ENCODE data around the gene OSBPL3.

OSBPL3 gene

DNA sequence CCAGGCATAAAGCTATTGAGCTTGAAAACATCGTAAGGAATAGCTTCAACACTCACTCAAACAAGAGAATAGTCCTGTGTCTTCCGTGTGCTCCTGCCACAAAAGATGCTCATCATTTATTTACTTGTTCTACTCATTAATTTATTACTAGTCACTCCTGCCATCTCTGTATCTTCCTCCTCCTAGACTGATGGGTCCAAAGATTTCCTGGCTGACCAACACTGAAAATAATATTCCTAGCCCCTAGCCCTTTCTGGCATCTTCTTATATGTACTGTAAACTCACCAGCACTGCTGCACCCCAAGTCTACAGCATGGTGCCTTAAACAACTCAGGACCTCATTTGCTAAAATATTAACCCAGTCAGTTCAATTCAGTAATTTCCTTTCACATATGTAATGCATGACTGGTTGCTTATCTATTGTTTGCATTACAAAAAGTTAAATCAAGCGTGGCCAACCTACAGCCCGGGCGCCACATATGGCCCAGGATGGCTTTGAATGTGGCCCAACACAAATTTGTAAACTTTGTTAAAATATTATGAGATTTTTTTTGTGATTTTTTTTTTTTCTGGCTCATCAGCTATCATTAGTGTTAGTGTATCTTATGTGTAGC is 136.1 kb downstream of the OSBPL3 start:
- H3K27ac ChIP-seq (ENCODE audit: extremely low read depth, low read depth, low read length), result no peak overlapping the region
- TF ChIP-seq SP3 (tag by site-specific recombination; IDR thresholded peaks at IDR 0.05) (no peak), ZNF830 (tag by site-specific recombination; IDR thresholded peaks at IDR 0.05; ENCODE audit: low read depth) (no peak), ZNF2 (tag by site-specific recombination; IDR thresholded peaks at IDR 0.05) (no peak), ZNF530 (tag by site-specific recombination; IDR thresholded peaks at IDR 0.05; ENCODE audit: low read depth) (no peak), ZNF473 (tag by site-specific recombination; IDR thresholded peaks at IDR 0.05) (no peak), ZNF214 (tag by site-specific recombination; IDR thresholded peaks at IDR 0.05; ENCODE audit: borderline replicate concordance) (no peak), ZNF501 (tag by site-specific recombination; IDR thresholded peaks at IDR 0.05) (no peak), ZNF529 (tag by site-specific recombination; IDR thresholded peaks at IDR 0.05; ENCODE audit: insufficient replicate concordance) (no peak), ZXDB (tag by site-specific recombination; IDR thresholded peaks at IDR 0.05) (no peak), ZFP3 (tag by site-specific recombination; IDR thresholded peaks at IDR 0.05; ENCODE audit: low read depth) (no peak), ZNF433 (tag by site-specific recombination; IDR thresholded peaks at IDR 0.05; ENCODE audit: low read depth) (no peak), ZNF155 (tag by site-specific recombination; IDR thresholded peaks at IDR 0.05) (no peak), ZNF707 (tag by site-specific recombination; IDR thresholded peaks at IDR 0.05) (no peak), ZNF548 (tag by site-specific recombination; IDR thresholded peaks at IDR 0.05) (no peak), ZNF221 (tag by site-specific recombination; IDR thresholded peaks at IDR 0.05; ENCODE audit: borderline replicate concordance) (no peak), ZNF121 (tag by site-specific recombination; IDR thresholded peaks at IDR 0.05) (no peak), ZNF112 (tag by site-specific recombination; IDR thresholded peaks at IDR 0.05) (no peak)
- TF ChIP-seq, protein P1, sequence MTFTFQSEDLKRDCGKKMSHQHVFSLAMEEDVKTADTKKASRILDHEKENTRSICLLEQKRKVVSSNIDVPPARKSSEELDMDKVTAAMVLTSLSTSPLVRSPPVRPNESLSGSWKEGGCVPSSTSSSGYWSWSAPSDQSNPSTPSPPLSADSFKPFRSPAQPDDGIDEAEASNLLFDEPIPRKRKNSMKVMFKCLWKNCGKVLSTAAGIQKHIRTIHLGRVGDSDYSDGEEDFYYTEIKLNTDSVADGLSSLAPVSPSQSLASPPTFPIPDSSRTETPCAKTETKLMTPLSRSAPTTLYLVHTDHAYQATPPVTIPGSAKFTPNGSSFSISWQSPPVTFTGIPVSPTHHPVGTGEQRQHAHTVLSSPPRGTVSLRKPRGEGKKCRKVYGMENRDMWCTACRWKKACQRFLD (tag by site-specific recombination; IDR thresholded peaks at IDR 0.05), result no peak
- TF ChIP-seq, protein P2, sequence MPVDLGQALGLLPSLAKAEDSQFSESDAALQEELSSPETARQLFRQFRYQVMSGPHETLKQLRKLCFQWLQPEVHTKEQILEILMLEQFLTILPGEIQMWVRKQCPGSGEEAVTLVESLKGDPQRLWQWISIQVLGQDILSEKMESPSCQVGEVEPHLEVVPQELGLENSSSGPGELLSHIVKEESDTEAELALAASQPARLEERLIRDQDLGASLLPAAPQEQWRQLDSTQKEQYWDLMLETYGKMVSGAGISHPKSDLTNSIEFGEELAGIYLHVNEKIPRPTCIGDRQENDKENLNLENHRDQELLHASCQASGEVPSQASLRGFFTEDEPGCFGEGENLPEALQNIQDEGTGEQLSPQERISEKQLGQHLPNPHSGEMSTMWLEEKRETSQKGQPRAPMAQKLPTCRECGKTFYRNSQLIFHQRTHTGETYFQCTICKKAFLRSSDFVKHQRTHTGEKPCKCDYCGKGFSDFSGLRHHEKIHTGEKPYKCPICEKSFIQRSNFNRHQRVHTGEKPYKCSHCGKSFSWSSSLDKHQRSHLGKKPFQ (tag by site-specific recombination; IDR thresholded peaks at IDR 0.05), result no peak
- POLR2A ChIA-PET, result no interaction called here
- H3K4me1 ChIP-seq (ENCODE audit: control insufficient read depth, insufficient read depth, low read length), result no peaks in the 10 kb centered on the region
- H3K4me3 ChIP-seq (ENCODE audit: low read depth, low read length), result no peak overlapping the region
- H3K9me3 ChIP-seq (ENCODE audit: control insufficient read depth, insufficient read depth, low read depth, low read length), result no peaks in the 10 kb centered on the region
- peaks cover 3 to 11% of the 10 kb centered on the region in 2 experiments for H3K36me3 ChIP-seq (ENCODE audit: control insufficient read depth in 2 of 2, insufficient read depth in 1 of 2, low read length in 2 of 2)
- CTCF ChIA-PET, result interaction anchor here (0.5 to 0.7 kb wide), 2 partner anchors 250 to 1488 kb away, joined by 3 to 5 read pairs; no protein-coding TSS in a partner anchor

DNA sequence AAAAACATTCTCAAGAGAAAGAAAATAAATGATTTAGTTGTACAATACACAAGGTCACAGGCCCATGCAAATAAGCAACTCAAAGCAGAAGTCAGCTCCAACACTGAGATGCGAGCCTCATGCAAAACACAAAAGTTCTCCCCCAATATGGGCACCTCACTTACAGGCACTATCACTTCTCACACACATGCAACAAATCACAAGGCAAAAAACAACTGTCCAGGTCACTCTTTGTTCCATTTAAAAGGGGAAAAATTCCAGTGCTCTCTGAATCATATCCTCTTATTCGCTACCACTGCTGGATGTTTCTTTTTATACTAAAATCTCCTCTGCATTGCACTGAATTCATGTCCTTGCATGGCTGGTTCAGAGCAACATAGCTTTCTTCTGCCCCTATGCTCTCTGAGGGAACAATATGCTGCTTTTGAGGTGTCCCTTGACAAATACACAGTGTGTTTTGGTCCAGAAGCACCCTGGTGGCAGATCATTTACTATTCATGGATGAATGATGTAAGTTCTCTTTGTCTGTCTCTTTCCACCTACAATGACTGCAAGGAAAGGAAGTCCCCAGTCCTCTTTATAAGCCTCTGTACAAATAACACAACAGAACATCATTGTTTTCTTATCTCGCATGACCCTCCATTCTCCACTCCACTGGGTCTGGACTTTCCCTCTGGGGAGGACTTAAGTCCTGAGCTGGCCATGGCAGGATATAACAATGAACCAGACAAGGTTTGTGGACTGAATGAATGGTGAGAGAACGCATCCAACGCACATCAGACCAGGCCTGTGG is 137.3 kb downstream of the OSBPL3 start:
- Histone ChIP-seq H3K4me1 (ENCODE audit: control insufficient read depth, insufficient read depth, low read length) (no peaks in the 10 kb centered on the region), H3K9me3 (ENCODE audit: control insufficient read depth, insufficient read depth, low read depth, low read length) (no peaks in the 10 kb centered on the region), H3K4me3 (ENCODE audit: low read depth, low read length) (no peak overlapping the region), H3K36me3 (ENCODE audit: control insufficient read depth in 2 of 2, insufficient read depth in 1 of 2, low read length in 2 of 2) (peaks cover 3 to 11% of the 10 kb centered on the region in 2 experiments), H3K27ac (ENCODE audit: extremely low read depth, low read depth, low read length) (no peak overlapping the region)
- CTCF ChIA-PET, result interaction anchor here (0.6 kb wide), 1 partner anchor 22 kb away, joined by 3 read pairs; no protein-coding TSS in a partner anchor
- POLR2A ChIA-PET, result no interaction called here
- TF ChIP-seq ZNF404 (tag by site-specific recombination; IDR thresholded peaks at IDR 0.05) (no peak), ZBTB1 (tag by site-specific recombination; IDR thresholded peaks at IDR 0.05) (no peak), ZNF133 (tag by site-specific recombination; IDR thresholded peaks at IDR 0.05) (no peak), ZNF629 (tag by site-specific recombination; IDR thresholded peaks at IDR 0.05) (no peak), ZNF335 (tag by site-specific recombination; conservative IDR thresholded peaks at IDR 0.05) (no peak), WT1 (tag by site-specific recombination; IDR thresholded peaks at IDR 0.05) (no peak), ZNF544 (tag by site-specific recombination; IDR thresholded peaks at IDR 0.05) (no peak), ZNF155 (tag by site-specific recombination; IDR thresholded peaks at IDR 0.05) (no peak), OVOL3 (tag by site-specific recombination; IDR thresholded peaks at IDR 0.05) (no peak), ZNF521 (tag by site-specific recombination; IDR thresholded peaks at IDR 0.05) (no peak), ZSCAN30 (tag by site-specific recombination; IDR thresholded peaks at IDR 0.05) (no peak), ZNF670 (tag by site-specific recombination; IDR thresholded peaks at IDR 0.05; ENCODE audit: low read depth) (no peak), ZFP37 (tag by site-specific recombination; IDR thresholded peaks at IDR 0.05) (no peak)
- TF ChIP-seq, protein P3, sequence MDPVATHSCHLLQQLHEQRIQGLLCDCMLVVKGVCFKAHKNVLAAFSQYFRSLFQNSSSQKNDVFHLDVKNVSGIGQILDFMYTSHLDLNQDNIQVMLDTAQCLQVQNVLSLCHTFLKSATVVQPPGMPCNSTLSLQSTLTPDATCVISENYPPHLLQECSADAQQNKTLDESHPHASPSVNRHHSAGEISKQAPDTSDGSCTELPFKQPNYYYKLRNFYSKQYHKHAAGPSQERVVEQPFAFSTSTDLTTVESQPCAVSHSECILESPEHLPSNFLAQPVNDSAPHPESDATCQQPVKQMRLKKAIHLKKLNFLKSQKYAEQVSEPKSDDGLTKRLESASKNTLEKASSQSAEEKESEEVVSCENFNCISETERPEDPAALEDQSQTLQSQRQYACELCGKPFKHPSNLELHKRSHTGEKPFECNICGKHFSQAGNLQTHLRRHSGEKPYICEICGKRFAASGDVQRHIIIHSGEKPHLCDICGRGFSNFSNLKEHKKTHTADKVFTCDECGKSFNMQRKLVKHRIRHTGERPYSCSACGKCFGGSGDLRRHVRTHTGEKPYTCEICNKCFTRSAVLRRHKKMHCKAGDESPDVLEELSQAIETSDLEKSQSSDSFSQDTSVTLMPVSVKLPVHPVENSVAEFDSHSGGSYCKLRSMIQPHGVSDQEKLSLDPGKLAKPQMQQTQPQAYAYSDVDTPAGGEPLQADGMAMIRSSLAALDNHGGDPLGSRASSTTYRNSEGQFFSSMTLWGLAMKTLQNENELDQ (tag by site-specific recombination; IDR thresholded peaks at IDR 0.05; ENCODE audit: low read depth), result no peak

Measured in HEK293 (cell line).